Endothelial cell of umbilical vein (primary cell): ENCODE results near the gene COQ2. TPM values are rescaled to one million over a fixed set of nuclear protein-coding genes. Genes with fewer than 3 reads are reported as not detected.

Source experiments
- BruUV-seq: library from RNA; stranded (reverse); fragments of 400-500 nt; replicated peaks from 2 replicates; lab custom pipeline; 2021; lab: Mats Ljungman, UMichigan
- CTCF ChIA-PET: fragments of 300-600, 350-600 bp; sonication (Branson Sonifier 250); formaldehyde crosslinking; loops from one replicate; lab custom pipeline; 2021; ENCODE audit warnings: antibody characterized with exemption, inconsistent platforms; lab: Charles Lee
- POLR2A ChIA-PET: fragments of 300-600, 350-600 bp; sonication (Branson Sonifier 250); formaldehyde crosslinking; loops from one replicate; lab custom pipeline; 2021; ENCODE audit warnings: antibody characterized with exemption, inconsistent platforms; lab: Charles Lee
- DNase-seq: peaks from one replicate; pipeline ENCODE4 v3.0.0-alpha.2; 2011; ENCODE audit warnings: low read depth, low spot score
- FAIRE-seq: peaks from 2 replicates; lab custom pipeline; 2011; peaks lifted over from hg19 to GRCh38; lab: Jason Lieb, UNC
- H2AFZ ChIP-seq: 2 replicates; pipeline ENCODE4 v1.6.0; 2012; ENCODE audit warnings: low read depth, low read length, control low read depth, inconsistent platforms
- H3K27ac ChIP-seq: 2 replicates; pipeline ENCODE4 v1.5.1; 2011; ENCODE audit warnings: low read depth, mild to moderate bottlenecking, control low read depth, low read length, moderate library complexity; ENCODE audit not compliant: insufficient read depth
- H3K27me3 ChIP-seq, 2 experiments: 2 replicates each; pipeline versions ENCODE4 v1.6.0 to v1.6.1; 2011; ENCODE audit warnings: low read length in 2 of 2, mixed read lengths in 1 of 2; ENCODE audit not compliant: control insufficient read depth in 2 of 2, insufficient read depth in 2 of 2
- H3K36me3 ChIP-seq, 2 experiments: 2 replicates in 1 of 2; 3 replicates in 1 of 2; pipeline ENCODE4 v1.5.1; 2011; ENCODE audit warnings: low read length in 2 of 2, mild to moderate bottlenecking in 1 of 2, moderate library complexity in 1 of 2; ENCODE audit not compliant: control insufficient read depth in 2 of 2, insufficient read depth in 2 of 2; ENCODE audit errors: extremely low read depth in 1 of 2
- H3K4me1 ChIP-seq: 3 replicates; pipeline ENCODE4 v1.5.1; 2011; ENCODE audit warnings: mild to moderate bottlenecking, low read length; ENCODE audit not compliant: control insufficient read depth, insufficient read depth; ENCODE audit errors: extremely low read depth
- H3K4me2 ChIP-seq: 2 replicates; pipeline ENCODE4 v1.6.1; 2011; ENCODE audit warnings: low read length, control low read depth, mixed read lengths; ENCODE audit not compliant: insufficient read depth
- H3K4me3 ChIP-seq, 3 experiments: fragments of 200-600 bp in 1 of 3; sonication (generic), shearing (Covaris generic) in 1 of 3; replicated peaks in 1 of 3; 2 replicates each; pipeline ENCODE4 v1.5.1; 2011 to 2016; ENCODE audit warnings: control low read depth in 3 of 3, low read length in 3 of 3, mild to moderate bottlenecking in 2 of 3, inconsistent platforms in 1 of 3, low read depth in 1 of 3, moderate library complexity in 1 of 3; ENCODE audit not compliant: insufficient read depth in 1 of 3
- H3K79me2 ChIP-seq: 2 replicates; pipeline ENCODE4 v1.6.0; 2012; ENCODE audit warnings: low read length, inconsistent platforms; ENCODE audit not compliant: control insufficient read depth, insufficient read depth
- H3K9ac ChIP-seq: replicated peaks from 2 replicates; pipeline ENCODE3; 2011; ENCODE audit warnings: low read length, control low read depth; ENCODE audit not compliant: insufficient read depth; ENCODE audit errors: extremely low read depth
- H3K9me1 ChIP-seq: replicated peaks from 3 replicates; pipeline ENCODE4 v1.6.0; 2011; ENCODE audit warnings: mild to moderate bottlenecking, low read length; ENCODE audit not compliant: control insufficient read depth, insufficient read depth; ENCODE audit errors: extremely low read depth
- H3K9me3 ChIP-seq: replicated peaks from 2 replicates; pipeline ENCODE4 v1.5.1; 2012; ENCODE audit warnings: low read length, inconsistent platforms; ENCODE audit not compliant: control insufficient read depth, insufficient read depth
- H4K20me1 ChIP-seq: replicated peaks from 2 replicates; pipeline ENCODE3; 2011; ENCODE audit warnings: mild to moderate bottlenecking, low read length; ENCODE audit not compliant: control insufficient read depth, insufficient read depth; ENCODE audit errors: extremely low read depth
- CTCF ChIP-seq, 2 donors: IDR thresholded peaks; 1 replicate in 1 of 2; 2 replicates in 1 of 2; pipeline ENCODE4 v1.5.1; 2011; ENCODE audit warnings: low read length in 2 of 2, mild to moderate bottlenecking in 2 of 2, moderate library complexity in 2 of 2, control low read depth in 1 of 2, inconsistent platforms in 1 of 2, low read depth in 1 of 2; ENCODE audit not compliant: insufficient read depth in 1 of 2; ENCODE audit errors: extremely low read depth in 1 of 2
- EZH2 ChIP-seq: IDR thresholded peaks from 2 replicates; pipeline ENCODE4 v1.6.1; 2012; ENCODE audit warnings: borderline replicate concordance, low read depth, mild to moderate bottlenecking, moderate library complexity, low read length, inconsistent platforms; ENCODE audit not compliant: severe bottlenecking
- FOS ChIP-seq: IDR thresholded peaks from 2 replicates; pipeline ENCODE4 v1.6.1; 2011; ENCODE audit warnings: mild to moderate bottlenecking, low read length, moderate library complexity, borderline replicate concordance; ENCODE audit not compliant: insufficient read depth
- GATA2 ChIP-seq: IDR thresholded peaks from 2 replicates; pipeline ENCODE4 v1.7.0; 2011; ENCODE audit warnings: low read depth, mild to moderate bottlenecking, moderate library complexity, mixed read lengths, low read length; ENCODE audit not compliant: insufficient read length, insufficient read depth
- JUN ChIP-seq: IDR thresholded peaks from 2 replicates; pipeline ENCODE4 v1.6.1; 2011; ENCODE audit warnings: borderline replicate concordance, low read depth; ENCODE audit not compliant: insufficient read length, insufficient read depth
- MAX ChIP-seq: IDR thresholded peaks from 2 replicates; pipeline ENCODE4 v1.6.1; 2011; ENCODE audit not compliant: insufficient read depth, insufficient read length
- MYC ChIP-seq: IDR thresholded peaks from one replicate; pipeline ENCODE4 v1.6.1; 2011; ENCODE audit warnings: mild to moderate bottlenecking, low read depth, low read length
- POLR2A ChIP-seq: IDR thresholded peaks from 2 replicates; pipeline ENCODE4 v1.6.1; 2012; ENCODE audit warnings: low read depth, mild to moderate bottlenecking, control low read depth, low read length
- POLR2AphosphoS5 ChIP-seq: IDR thresholded peaks from 2 replicates; pipeline ENCODE4 v1.6.1; 2012; ENCODE audit warnings: low read depth, mild to moderate bottlenecking, control low read depth, low read length, moderate library complexity; ENCODE audit not compliant: insufficient read depth
- dilution Hi-C: fragments of 300-500 bp; cut with MboI; formaldehyde crosslinking; loops from one replicate; pipeline ENCODE4 v1.15.0; 2019; ENCODE audit warnings: low sequenced_read_pairs; ENCODE audit not compliant: extremely low pct_ligation_motif_present
- intact Hi-C: fragments of 100-400 bp; cut with micrococcal nuclease; formaldehyde crosslinking; loops from one replicate; pipeline ENCODE4 v1.10.0; 2022
- polyA plus RNA-seq, 4 experiments: library from polyadenylated mRNA; depleted of rRNA in 3 of 4; stranded (reverse) in 3 of 4; unstranded in 1 of 4; fragments of >200 nt; gene quantifications; 2 replicates each; pipeline versions ENCODE4 v1.2.1 to v1.2.3, GENCODE V29; 2011 to 2012; ENCODE audit warnings: missing spikeins in 1 of 4
- total RNA-seq: library from RNA; stranded (reverse); gene quantifications from 2 replicates; pipeline ENCODE4 v1.2.3, GENCODE V29; 2021

The COQ2 gene
- total and polyA plus RNA-seq, 2 donors (not counting 3 experiments of a cell fraction or from before 2014, with no cell fraction given): 25.5 to 28.0 TPM

- dilution Hi-C loops: no loop called here
- intact Hi-C loops: loop anchor here (1.0 to 2.0 kb wide), 3 partner anchors 9 to 45 kb away; partner anchors contain the start of gene COQ2
- POLR2A ChIA-PET: interaction anchor here (1.2 to 1.5 kb wide), 3 partner anchors 28 to 900 kb away, joined by 3 to 4 read pairs (median 3); partner anchors contain the start of gene COQ2
These were observed 45.0 kb upstream of the COQ2 start for GRCh38 chr4:83329521-83330110.

GRCh38 chr4:83328521-83329187, 44.1 kb upstream of the COQ2 start:
- no peaks in the 10 kb centered on the region for H3K79me2 ChIP-seq
- intact Hi-C loops: loop anchor here (1.0 to 2.0 kb wide), 3 partner anchors 8 to 44 kb away; partner anchors contain the start of gene COQ2
- FAIRE-seq: peak; percentile 72
- dilution Hi-C loops: no loop called here
- H4K20me1 ChIP-seq: no peaks in the 10 kb centered on the region
- POLR2A ChIA-PET: interaction anchor here (1.2 to 1.5 kb wide), 3 partner anchors 29 to 899 kb away, joined by 3 to 4 read pairs (median 3); partner anchors contain the start of gene COQ2
- DNase-seq: peak; percentile 37
- H3K27me3 ChIP-seq: no peaks in the 10 kb centered on the region
- H3K9me1 ChIP-seq: no peaks in the 10 kb centered on the region
- no peak overlapping the region for H3K9ac ChIP-seq
- no peaks in the 10 kb centered on the region for H3K36me3 ChIP-seq
- TF ChIP-seq CTCF (IDR thresholded peaks at IDR 0.05; ENCODE audit: extremely low read depth in 1 of 2, insufficient read depth in 1 of 2, low read depth in 1 of 2, low read length in 2 of 2) (peak in 1 of 2 donors; percentile 10), MYC (no peak), POLR2AphosphoS5 (peak; percentile 31), POLR2A (no peak), JUN (peak; percentile 42), MAX (no peak), GATA2 (no peak), EZH2 (no peak), FOS (peak; percentile 20)
- TSS peak; percentile 45 for BruUV-seq
- CTCF ChIA-PET: interaction anchor here (1.0 to 2.0 kb wide), 4 partner anchors 28 to 361 kb away, joined by 3 to 14 read pairs (median 4); partner anchors contain the start of gene COQ2
- peak overlapping the region; percentile 90 for H2AFZ ChIP-seq
- peak overlapping the region; percentile 30 for H3K27ac ChIP-seq
- peak overlapping the region in 1 of 3 experiments; percentile 10 for H3K4me3 ChIP-seq
- peaks cover 22% of the 10 kb centered on the region for H3K4me1 ChIP-seq
- H3K9me3 ChIP-seq: no peaks in the 10 kb centered on the region
- H3K4me2 ChIP-seq: peak overlapping the region; percentile 54

More at GRCh38 chr4:83329521-83330110, 45.0 kb upstream of the COQ2 start:
- Histone ChIP-seq H3K9me3 (no peaks in the 10 kb centered on the region), H4K20me1 (no peaks in the 10 kb centered on the region), H3K79me2 (no peaks in the 10 kb centered on the region), H2AFZ (peak overlapping the region; percentile 42), H3K4me3 (no peak overlapping the region), H3K27me3 (no peaks in the 10 kb centered on the region), H3K36me3 (no peaks in the 10 kb centered on the region), H3K4me1 (peaks cover 27% of the 10 kb centered on the region), H3K4me2 (peak overlapping the region; percentile 54), H3K9me1 (no peaks in the 10 kb centered on the region), H3K27ac (peak overlapping the region; percentile 30), H3K9ac (no peak overlapping the region)
- peak; percentile 63 for DNase-seq
- peak; percentile 29 for TF ChIP-seq POLR2AphosphoS5
- TF ChIP-seq FOS: peak; percentile 50
- TF ChIP-seq EZH2: no peak
- no TSS peak for BruUV-seq
- FAIRE-seq: peak; percentile 71
- CTCF ChIA-PET: interaction anchor here (1.0 to 2.0 kb wide), 6 partner anchors 27 to 362 kb away, joined by 3 to 14 read pairs (median 4); partner anchors contain the start of gene COQ2
